ENCODE results near the gene MZF1. TPM values are rescaled to one million over a fixed set of nuclear protein-coding genes. Genes with fewer than 3 reads are reported as not detected.

The MZF1 gene
- total RNA-seq, 1 experiment from 2014 or later = 3.5 TPM

GRCh38 chr19:58513694-58514563 lies 59.2 kb downstream of the MZF1 start:
- DNase-seq (ENCODE audit: low spot score) = no peak

- DNase-seq (ENCODE audit: low spot score) = no peak
Observed at GRCh38 chr19:58513213-58513693, 59.9 kb downstream of the MZF1 start.

Other genes with a start within 250 kb of the MZF1 start
- gene ZSCAN22, start 246.3 kb downstream of the MZF1 start, total RNA-seq (2014; rRNA removed; shearing (Covaris generic)) = 2.6 and 2.8 TPM in 2 replicates
- 24.5 and 31.5 TPM in 2 replicates for gene A1BG, start 219.8 kb downstream of the MZF1 start, total RNA-seq (2014; rRNA removed; shearing (Covaris generic))
- gene ZNF497, start 210.6 kb downstream of the MZF1 start, total RNA-seq (2014; rRNA removed; shearing (Covaris generic)) = 1.6 and 5.1 TPM in 2 replicates
- 1.4 and 1.9 TPM in 2 replicates for gene ZNF837, start 192.3 kb downstream of the MZF1 start, total RNA-seq (2014; rRNA removed; shearing (Covaris generic))
- 3,081 and 3,534 TPM in 2 replicates for gene RPS5, start 186.1 kb downstream of the MZF1 start, total RNA-seq (2014; rRNA removed; shearing (Covaris generic))
- not detected in 2 replicates for gene RNF225, start 177.7 kb downstream of the MZF1 start, total RNA-seq (2014; rRNA removed; shearing (Covaris generic))
- gene ZNF584, start 164.7 kb downstream of the MZF1 start, total RNA-seq (2014; rRNA removed; shearing (Covaris generic)) = 15.6 and 23.6 TPM in 2 replicates
- gene ZNF132, start 133.2 kb downstream of the MZF1 start, total RNA-seq (2014; rRNA removed; shearing (Covaris generic)) = 4.0 and 6.4 TPM in 2 replicates
- gene ZNF324B, start 121.7 kb downstream of the MZF1 start, total RNA-seq (2014; rRNA removed; shearing (Covaris generic)) = 3.3 and 6.7 TPM in 2 replicates
- 7.1 and 10.1 TPM in 2 replicates for gene ZNF324, start 106.3 kb downstream of the MZF1 start, total RNA-seq (2014; rRNA removed; shearing (Covaris generic))
- 9.8 and 14.7 TPM in 2 replicates for gene ZNF446, start 97.0 kb downstream of the MZF1 start, total RNA-seq (2014; rRNA removed; shearing (Covaris generic))
- 18.1 and 19.7 TPM in 2 replicates for gene SLC27A5, start 61.3 kb downstream of the MZF1 start, total RNA-seq (2014; rRNA removed; shearing (Covaris generic))
- gene ZBTB45, start 53.5 kb downstream of the MZF1 start, total RNA-seq (2014; rRNA removed; shearing (Covaris generic)) = 1.6 and 4.6 TPM in 2 replicates
- gene TRIM28, start 29.3 kb downstream of the MZF1 start, total RNA-seq (2014; rRNA removed; shearing (Covaris generic)) = 378 and 416 TPM in 2 replicates
- 242 and 244 TPM in 2 replicates for gene CHMP2A, start 18.2 kb downstream of the MZF1 start, total RNA-seq (2014; rRNA removed; shearing (Covaris generic))
- gene UBE2M, start 14.7 kb downstream of the MZF1 start, total RNA-seq (2014; rRNA removed; shearing (Covaris generic)) = 108 and 109 TPM in 2 replicates